HCT116 (cell line): ENCODE data around the gene SIK1. TPM values are rescaled to one million over a fixed set of nuclear protein-coding genes. Genes with fewer than 3 reads are reported as not detected.

Experiments
- ATAC-seq: fragments of 200-7000 bp; cut with Tn5 transposase; 2 replicates; pipeline ENCODE4 v1.9.1; 2020; ENCODE audit warnings: mild to moderate bottlenecking, moderate library complexity
- BruUV-seq: library from RNA; stranded (reverse); fragments of 400-500 nt; replicated peaks from 2 replicates; lab custom pipeline; 2021; lab: Mats Ljungman, UMichigan
- CTCF ChIA-PET: fragments of 300-600 bp; sonication (Branson Sonifier 250); formaldehyde crosslinking; loops from one replicate; lab custom pipeline; 2021; ENCODE audit warnings: antibody characterized with exemption; lab: Charles Lee
- POLR2A ChIA-PET: fragments of 300-600, 350-600 bp; sonication (Branson Sonifier 250); formaldehyde crosslinking; loops from one replicate; lab custom pipeline; 2021; ENCODE audit warnings: antibody characterized with exemption; lab: Charles Lee
- RAD21 ChIA-PET, 2 experiments: fragments of 300-600 bp; sonication (Branson Sonifier 250); formaldehyde crosslinking; loops; one replicate each; lab custom pipeline; 2023; ENCODE audit warnings: low total read pairs in 2 of 2; ENCODE audit not compliant: uncharacterized antibody in 2 of 2, unreplicated experiment in 2 of 2, low non-redundant PET in 1 of 2; lab: Charles Lee
- DNase-seq: peaks from one replicate; pipeline ENCODE4 v3.0.0-alpha.2; 2010; ENCODE audit warnings: low read depth, low spot score
- H2AFZ ChIP-seq: fragments of 200-600 bp; shearing (Covaris generic), sonication (generic); 2 replicates; pipeline ENCODE4 v1.6.1; 2017; ENCODE audit warnings: low read depth, mixed run types, mixed read lengths, antibody characterized with exemption, low read length; ENCODE audit not compliant: poor library complexity, severe bottlenecking
- H3K27ac ChIP-seq: 2 replicates; pipeline ENCODE4 v1.5.1; 2012; ENCODE audit warnings: low read depth, low read length
- H3K27me3 ChIP-seq: fragments of 200-600 bp; sonication (generic); 2 replicates; pipeline ENCODE4 v1.6.1; 2016; ENCODE audit warnings: mixed run types, low read length, mixed read lengths; ENCODE audit not compliant: insufficient read depth
- H3K36me3 ChIP-seq, 2 experiments: fragments of 200-500 bp in 1 of 2; fragments of 200-600 bp in 1 of 2; sonication (Bioruptor generic) in 1 of 2; sonication (generic) in 1 of 2; 2 replicates each; pipeline versions ENCODE4 v1.5.1 to v1.6.1; 2014 to 2016; ENCODE audit warnings: low read length in 2 of 2, inconsistent platforms in 1 of 2, mixed read lengths in 1 of 2, mixed run types in 1 of 2; ENCODE audit not compliant: insufficient read depth in 2 of 2, control insufficient read depth in 1 of 2
- H3K4me1 ChIP-seq, 2 experiments: fragments of 200-600 bp in 1 of 2; sonication (generic) in 1 of 2; 2 replicates each; pipeline versions ENCODE4 v1.5.1 to v1.6.1; 2012 to 2017; ENCODE audit warnings: low read length in 2 of 2, inconsistent platforms in 1 of 2, mild to moderate bottlenecking in 1 of 2, mixed read lengths in 1 of 2, mixed run types in 1 of 2, moderate library complexity in 1 of 2; ENCODE audit not compliant: insufficient read depth in 2 of 2, control insufficient read depth in 1 of 2
- H3K4me2 ChIP-seq: fragments of 200-600 bp; sonication (generic); 2 replicates; pipeline ENCODE4 v1.6.1; 2017; ENCODE audit warnings: mixed run types, low read length, mixed read lengths
- H3K4me3 ChIP-seq, 2 experiments: fragments of 200-600 bp in 1 of 2; sonication (generic) in 1 of 2; replicated peaks in 1 of 2; 2 replicates each; pipeline ENCODE4 v1.5.1; 2011 to 2016; ENCODE audit warnings: low read length in 2 of 2, control low read depth in 1 of 2, low read depth in 1 of 2, mild to moderate bottlenecking in 1 of 2, mixed read lengths in 1 of 2, mixed run types in 1 of 2
- H3K79me2 ChIP-seq: fragments of 200-600 bp; sonication (generic); 2 replicates; pipeline ENCODE4 v1.6.1; 2017; ENCODE audit warnings: mild to moderate bottlenecking, mixed run types, low read length, moderate library complexity, mixed read lengths; ENCODE audit not compliant: insufficient read depth
- H3K9ac ChIP-seq: fragments of 200-600 bp; sonication (generic); 2 replicates; pipeline ENCODE4 v1.6.1; 2016; ENCODE audit warnings: low read length, mixed read lengths
- H3K9me2 ChIP-seq: fragments of 200-600 bp; sonication (generic), shearing (Covaris generic); 2 replicates; pipeline ENCODE4 v1.6.1; 2017; ENCODE audit warnings: mixed run types, mild to moderate bottlenecking, moderate library complexity; ENCODE audit not compliant: insufficient read depth
- H3K9me3 ChIP-seq, 2 experiments: fragments of 200-500 bp in 1 of 2; fragments of 200-600 bp in 1 of 2; sonication (Bioruptor generic) in 1 of 2; sonication (generic) in 1 of 2; 2 replicates each; pipeline ENCODE4 v1.6.1; 2014 to 2017; ENCODE audit warnings: low read length in 2 of 2, mixed read lengths in 2 of 2, inconsistent platforms in 1 of 2, low read depth in 1 of 2, mild to moderate bottlenecking in 1 of 2, mixed run types in 1 of 2, moderate library complexity in 1 of 2; ENCODE audit not compliant: control insufficient read depth in 1 of 2, insufficient read depth in 1 of 2
- H4K20me1 ChIP-seq: fragments of 200-600 bp; sonication (generic), shearing (Covaris generic); 2 replicates; pipeline ENCODE4 v1.6.1; 2017; ENCODE audit warnings: mixed run types, mild to moderate bottlenecking, moderate library complexity; ENCODE audit not compliant: insufficient read depth
- ATF3 ChIP-seq: IDR thresholded peaks from 2 replicates; pipeline ENCODE4 v1.6.1; 2012
- CEBPB ChIP-seq: IDR thresholded peaks from 2 replicates; pipeline ENCODE4 v1.6.1; 2012; ENCODE audit warnings: low read depth
- CTCF ChIP-seq, 3 experiments: fragments of 200-600 bp in 1 of 3; sonication (generic) in 1 of 3; IDR thresholded peaks in 2 of 3; conservative IDR thresholded peaks in 1 of 3; 2 replicates each; pipeline ENCODE4 v1.5.1; 2012 to 2017; ENCODE audit warnings: low read depth in 2 of 3, low read length in 2 of 3, antibody characterized with exemption in 1 of 3, borderline replicate concordance in 1 of 3, control low read depth in 1 of 3, mild to moderate bottlenecking in 1 of 3, mixed read lengths in 1 of 3, mixed run types in 1 of 3, moderate library complexity in 1 of 3; ENCODE audit not compliant: insufficient read depth in 1 of 3
- EGR1 ChIP-seq: IDR thresholded peaks from 2 replicates; pipeline ENCODE4 v1.6.1; 2012; ENCODE audit warnings: low read depth
- EZH2phosphoT487 ChIP-seq: fragments of 200-600 bp; IDR thresholded peaks from 2 replicates; pipeline ENCODE4 v1.6.1; 2018; ENCODE audit warnings: antibody characterized with exemption, borderline replicate concordance
- POLR2A ChIP-seq: IDR thresholded peaks from 2 replicates; pipeline ENCODE4 v1.7.0; 2011; ENCODE audit warnings: borderline replicate concordance; ENCODE audit not compliant: insufficient read depth, insufficient read length; ENCODE audit errors: extremely low read depth
- REST ChIP-seq: IDR thresholded peaks from 2 replicates; pipeline ENCODE4 v1.6.1; 2012; ENCODE audit warnings: low read depth
- SIN3A ChIP-seq: IDR thresholded peaks from 2 replicates; pipeline ENCODE4 v1.6.1; 2012; ENCODE audit warnings: low read depth
- SP1 ChIP-seq: IDR thresholded peaks from 2 replicates; pipeline ENCODE4 v1.6.1; 2012; ENCODE audit warnings: low read depth
- SRF ChIP-seq: IDR thresholded peaks from 2 replicates; pipeline ENCODE4 v1.6.1; 2012; ENCODE audit warnings: low read depth
- TCF7L2 ChIP-seq: IDR thresholded peaks from 2 replicates; pipeline ENCODE4 v1.7.0; 2011; ENCODE audit warnings: borderline replicate concordance, inconsistent platforms; ENCODE audit not compliant: insufficient read depth, insufficient read length; ENCODE audit errors: extremely low read depth
- YY1 ChIP-seq: IDR thresholded peaks from 2 replicates; pipeline ENCODE4 v1.6.1; 2011; ENCODE audit warnings: low read length, low read depth, moderate library complexity, mild to moderate bottlenecking; ENCODE audit not compliant: insufficient replicate concordance; ENCODE audit errors: extremely low read depth
- ZBTB33 ChIP-seq: IDR thresholded peaks from 2 replicates; pipeline ENCODE4 v1.6.1; 2011; ENCODE audit warnings: mild to moderate bottlenecking, low read length, moderate library complexity; ENCODE audit not compliant: insufficient replicate concordance; ENCODE audit errors: extremely low read depth
- ZFX ChIP-seq: fragments of 450-650 bp; IDR thresholded peaks from 2 replicates; pipeline ENCODE4 v1.6.1; 2017
- intact Hi-C: fragments of 100-400 bp; cut with micrococcal nuclease; formaldehyde crosslinking; loops from 2 replicates; pipeline ENCODE4 v1.10.0; 2022
- total RNA-seq: library from RNA; stranded (reverse); gene quantifications from one replicate; pipeline ENCODE4 v1.2.1, GENCODE V29; 2021; ENCODE audit not compliant: unreplicated experiment

Gene SIK1
- total RNA-seq, 1 experiment from 2014 or later, result 14.7 TPM

DNA sequence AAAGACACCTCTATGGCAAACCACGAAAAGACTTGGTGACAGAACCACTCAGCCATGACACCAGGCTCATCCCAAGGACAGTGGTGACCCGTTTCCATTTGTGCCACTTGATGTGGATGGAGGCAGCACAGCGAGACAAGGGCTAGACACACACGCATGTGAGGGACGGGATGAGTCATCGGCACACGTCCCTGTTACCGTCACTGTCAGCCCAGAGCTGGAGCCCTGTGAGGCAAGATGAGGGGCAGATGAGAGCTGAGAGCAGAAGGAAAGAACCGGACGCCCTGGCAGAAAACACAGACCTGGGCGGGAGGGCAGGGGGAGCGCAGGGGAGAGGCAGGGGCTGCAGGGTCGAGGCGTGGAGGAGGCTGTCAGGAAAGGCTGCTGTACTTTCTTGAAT lies 57.8 kb downstream of the SIK1 start:
- Histone ChIP-seq H3K9me2 (no peaks in the 10 kb centered on the region), H3K4me3 (no peak overlapping the region), H3K4me2 (no peak overlapping the region), H3K9ac (no peak overlapping the region), H3K9me3 (no peaks in the 10 kb centered on the region), H3K36me3 (no peaks in the 10 kb centered on the region), H3K27me3 (no peaks in the 10 kb centered on the region), H3K79me2 (no peaks in the 10 kb centered on the region), H4K20me1 (no peaks in the 10 kb centered on the region), H3K27ac (no peak overlapping the region), H3K4me1 (no peaks in the 10 kb centered on the region), H2AFZ (no peak overlapping the region)
- RAD21 ChIA-PET, result no interaction called here
- no peak for ATAC-seq
- CTCF ChIA-PET, result no interaction called here
- DNase-seq, result no peak
- intact Hi-C loops, result no loop called here
- TF ChIP-seq SP1 (no peak), SRF (no peak), SIN3A (no peak), REST (no peak), YY1 (no peak), ZFX (no peak), TCF7L2 (no peak)
- POLR2A ChIA-PET, result no interaction called here
- BruUV-seq, result no TSS peak

- ChIA-PET RAD21 (no interaction called here), CTCF (no interaction called here), POLR2A (no interaction called here)
- H3K79me2 ChIP-seq, result no peaks in the 10 kb centered on the region
- no peaks in the 10 kb centered on the region for H3K36me3 ChIP-seq
- H3K4me3 ChIP-seq, result no peak overlapping the region
- no peaks in the 10 kb centered on the region for H3K27me3 ChIP-seq
- H4K20me1 ChIP-seq, result no peaks in the 10 kb centered on the region
- no peaks in the 10 kb centered on the region for H3K4me1 ChIP-seq
- intact Hi-C loops, result no loop called here
- DNase-seq, result no peak
- H3K4me2 ChIP-seq, result no peak overlapping the region
- H3K9ac ChIP-seq, result no peak overlapping the region
- no peak overlapping the region for H3K27ac ChIP-seq
- no peaks in the 10 kb centered on the region for H3K9me2 ChIP-seq
- no peaks in the 10 kb centered on the region for H3K9me3 ChIP-seq
- ATAC-seq, result no peak
- no TSS peak for BruUV-seq
- no peak overlapping the region for H2AFZ ChIP-seq
- TF ChIP-seq ATF3, result no peak
- no peak for TF ChIP-seq EGR1
- no peak for TF ChIP-seq ZBTB33
- TF ChIP-seq CTCF (IDR thresholded peaks at IDR 0.05 in 2 of 3, conservative IDR thresholded peaks at IDR 0.05 in 1 of 3; ENCODE audit: borderline replicate concordance in 1 of 3, insufficient read depth in 1 of 3, low read depth in 2 of 3, low read length in 2 of 3), result no peak
- TF ChIP-seq EZH2phosphoT487, result no peak
- no peak for TF ChIP-seq SRF
- TF ChIP-seq POLR2A, result no peak
- TF ChIP-seq CEBPB, result no peak
Measured at GRCh38 chr21:43368685-43369084, 58.2 kb downstream of the SIK1 start.
